GM19240 (cell line): ENCODE results near the gene NEUROG2.

Experiments
- DNase-seq: peaks from one replicate; pipeline ENCODE4 v3.0.0; 2011; ENCODE audit warnings: low spot score; ENCODE audit not compliant: insufficient read length

NEUROG2 gene

GRCh38 chr4:112521123-112522023, 5.4 kb upstream of the NEUROG2 start:
- no peak for DNase-seq

DNA sequence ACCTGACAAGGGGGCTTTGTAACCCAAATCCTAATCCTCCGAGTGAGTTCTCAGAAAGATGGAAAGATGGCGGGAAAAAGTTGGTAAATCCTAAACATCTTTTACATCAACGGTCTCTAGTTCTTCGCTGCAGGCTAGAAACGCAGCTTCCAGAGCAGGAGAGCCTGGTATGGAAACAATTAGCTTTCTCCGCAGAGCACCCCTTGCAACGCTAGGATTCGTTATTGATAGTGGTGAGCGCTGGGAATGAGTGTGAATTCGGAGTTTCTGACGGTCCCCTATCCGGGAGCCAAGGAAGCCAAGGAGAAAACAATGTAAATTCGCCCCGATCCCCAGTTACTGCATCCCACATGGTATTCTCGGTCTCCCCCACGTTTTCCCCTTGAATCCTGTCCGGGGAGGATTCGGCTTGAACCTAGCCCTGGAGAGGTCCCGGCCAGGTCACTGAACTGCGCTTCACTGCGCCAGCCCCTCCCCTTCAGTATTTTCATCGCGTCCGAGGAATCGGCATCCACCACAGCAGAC, 4.7 kb upstream of the NEUROG2 start:
- DNase-seq: no peak

GRCh38 chr4:112519689-112520597, 4.0 kb upstream of the NEUROG2 start:
- no peak for DNase-seq

DNA sequence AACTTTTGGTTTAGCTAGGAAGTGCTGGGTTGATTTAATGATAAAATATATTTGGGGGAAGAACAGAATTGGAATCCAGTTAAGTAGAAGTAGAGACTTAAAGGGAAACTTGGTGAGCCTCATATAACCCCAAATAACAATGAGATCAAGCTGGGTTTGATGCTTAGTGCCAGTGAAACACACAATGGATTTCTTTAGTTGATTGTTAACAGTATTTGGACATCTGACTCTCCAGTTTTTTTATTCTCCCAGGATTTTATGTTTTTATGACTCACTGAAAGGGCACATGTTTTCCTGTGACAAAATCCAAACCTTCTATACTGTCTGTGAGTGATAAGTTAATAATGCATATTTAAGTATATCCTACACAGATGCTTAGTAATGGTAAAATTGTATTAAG, 2.7 kb upstream of the NEUROG2 start:
- DNase-seq: no peak

- DNase-seq: no peak
Observed at GRCh38 chr4:112517911-112518310, 1.9 kb upstream of the NEUROG2 start.

- no peak for DNase-seq
Observed at GRCh38 chr4:112517067-112517634, 1.2 kb upstream of the NEUROG2 start.

DNA sequence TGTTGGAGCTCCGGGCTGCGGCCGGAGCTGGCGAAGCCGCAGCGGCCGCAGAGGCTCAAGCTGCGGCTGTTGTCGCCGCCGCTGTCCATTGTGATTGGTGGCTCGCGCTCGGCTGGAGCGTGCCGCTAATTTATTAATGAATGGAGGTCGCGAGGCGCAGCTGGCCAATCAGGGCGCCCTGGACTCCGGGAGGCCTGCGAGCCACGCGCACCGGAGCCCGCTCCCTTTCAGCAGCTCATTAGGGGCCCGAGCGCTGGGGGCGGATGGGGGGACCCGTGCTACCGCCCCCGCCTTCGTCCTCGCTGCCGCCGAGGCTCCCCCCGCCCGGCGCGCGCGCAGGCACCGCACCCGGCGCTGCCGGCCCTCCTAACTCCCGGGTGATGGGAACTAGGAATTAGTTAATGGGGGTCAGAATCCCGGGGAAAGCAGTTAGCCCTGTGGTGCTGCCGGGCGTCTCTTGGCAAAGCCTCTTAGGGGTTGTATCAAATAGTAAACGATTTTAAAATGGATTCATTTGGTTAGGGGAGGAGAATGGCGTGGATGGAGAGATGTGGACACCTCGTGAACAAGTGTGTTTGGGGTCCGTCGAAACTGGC, 589 bp upstream of the NEUROG2 start:
- DNase-seq: no peak

DNA sequence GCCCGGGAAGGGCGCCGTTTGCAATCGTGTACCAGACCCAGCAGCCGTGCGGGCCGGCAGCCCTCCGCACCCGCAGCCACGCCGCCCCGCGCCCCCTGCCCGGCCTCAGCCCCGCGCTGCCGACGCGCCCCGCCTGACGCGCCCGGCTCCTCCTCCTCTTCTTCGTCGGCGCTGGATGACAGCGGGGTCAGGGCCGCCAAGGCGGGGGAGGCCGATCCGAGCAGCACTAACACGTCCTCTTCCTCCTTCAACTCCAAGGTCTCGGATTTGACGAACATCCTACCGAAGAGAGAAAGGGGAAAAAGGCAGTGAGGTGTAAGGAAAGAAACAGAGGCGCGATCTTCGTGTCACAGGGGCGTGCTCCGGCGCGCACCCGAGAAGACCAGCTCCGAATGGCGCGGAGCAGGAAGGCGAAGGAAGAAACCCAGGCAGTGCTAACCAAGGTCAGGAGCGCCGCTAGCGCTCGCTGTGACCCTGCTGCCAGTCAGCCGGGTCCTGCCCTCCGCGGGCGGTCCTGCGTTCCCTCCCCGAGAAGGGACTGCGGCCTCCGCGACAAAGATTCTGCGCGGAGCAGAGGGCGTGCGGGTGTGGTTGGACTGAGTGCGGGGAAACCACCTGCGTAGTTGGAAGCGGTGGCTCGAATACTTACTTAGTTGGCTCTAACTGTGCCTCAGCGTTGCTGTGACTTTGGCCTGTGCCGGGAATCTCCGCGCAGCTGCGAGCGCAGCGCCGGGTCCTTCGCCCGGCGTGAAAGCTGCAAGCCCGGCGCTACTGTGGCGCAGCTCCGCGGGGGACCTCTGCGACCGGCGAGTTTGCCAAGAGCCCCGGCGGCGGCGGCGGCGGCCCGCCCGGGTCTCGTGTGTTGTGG, 548 bp downstream of the NEUROG2 start:
- DNase-seq: no peak

GRCh38 chr4:112514647-112515197, 1.3 kb downstream of the NEUROG2 start:
- no peak for DNase-seq

DNA sequence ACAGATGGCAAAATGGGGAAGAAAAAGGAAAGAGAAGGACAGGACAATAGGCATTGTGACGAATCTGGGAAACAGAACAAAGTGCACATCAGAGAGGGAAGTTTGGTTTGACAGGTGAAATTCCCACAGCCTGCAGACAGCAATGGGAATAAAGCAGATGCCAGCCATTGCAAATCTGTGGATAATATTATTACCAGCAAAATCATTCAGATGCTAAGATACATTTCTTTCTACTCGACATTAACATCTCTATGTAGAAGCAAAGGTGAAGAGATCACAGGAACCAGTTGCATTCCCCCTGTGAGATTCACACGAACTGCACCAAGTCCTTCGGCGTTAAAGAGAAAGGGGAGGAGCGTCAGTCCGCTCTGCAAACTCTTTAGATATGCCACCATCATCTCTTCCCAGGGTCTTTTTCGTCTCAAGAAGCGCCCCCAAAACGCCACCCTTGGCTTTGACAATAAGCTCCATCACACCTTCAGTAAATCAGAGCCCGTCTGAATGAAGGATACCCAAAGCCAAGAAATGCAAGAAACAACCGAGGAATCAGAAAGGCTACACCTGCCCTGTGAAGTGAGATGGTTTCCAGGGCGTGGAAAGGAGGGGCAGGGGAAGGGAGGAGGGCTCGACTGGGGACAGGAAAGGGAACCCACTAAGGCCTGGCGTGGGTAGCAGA, 1.9 kb downstream of the NEUROG2 start:
- DNase-seq: no peak

GRCh38 chr4:112511803-112512118, 4.2 kb downstream of the NEUROG2 start:
- DNase-seq: no peak

- no peak for DNase-seq
Observed at GRCh38 chr4:112511093-112511802, 4.7 kb downstream of the NEUROG2 start.

DNA sequence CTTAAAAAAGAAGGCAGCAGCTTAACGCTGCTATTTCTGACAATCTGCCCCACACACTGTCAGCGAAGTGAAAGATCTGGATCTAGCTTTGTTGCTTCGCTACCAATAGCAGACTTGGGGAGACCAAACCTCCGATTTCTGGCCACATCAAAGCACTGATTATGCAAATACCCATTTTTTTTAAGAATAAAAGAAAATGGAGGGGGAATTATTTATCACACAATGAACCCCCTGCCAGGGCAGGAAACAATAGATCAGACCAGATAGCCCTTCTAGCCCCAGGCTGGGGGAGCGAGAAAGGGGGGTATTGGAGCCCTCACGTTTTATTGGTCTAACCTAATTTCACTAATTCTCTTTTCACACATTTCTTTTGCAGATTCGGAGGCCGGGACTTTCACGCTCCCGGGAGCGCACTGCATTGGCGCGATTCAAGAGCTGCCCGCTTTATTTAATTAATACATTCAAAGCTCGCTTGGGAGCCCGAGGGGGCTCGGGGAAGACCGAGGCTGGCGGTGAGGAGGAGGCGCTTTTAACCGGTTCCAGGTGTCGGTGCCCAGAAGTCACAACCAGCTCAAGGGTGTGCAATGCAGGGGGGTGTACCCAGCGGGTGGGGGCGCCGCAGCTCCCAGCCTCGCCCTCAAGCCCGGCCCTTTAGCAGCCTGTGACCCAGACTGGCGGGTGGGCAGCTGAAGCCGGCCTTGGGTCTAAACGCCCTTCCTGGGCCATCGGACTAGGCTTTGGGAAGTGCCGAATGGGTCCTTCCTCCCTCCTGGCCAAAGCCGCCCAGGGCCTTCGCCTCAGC, 5.5 kb downstream of the NEUROG2 start:
- no peak for DNase-seq

- DNase-seq: no peak
Observed at GRCh38 chr4:112509243-112510141, 6.5 kb downstream of the NEUROG2 start.

GRCh38 chr4:112508356-112508755, 7.6 kb downstream of the NEUROG2 start:
- no peak for DNase-seq

GRCh38 chr4:112504807-112505206, 11.2 kb downstream of the NEUROG2 start:
- no peak for DNase-seq

DNA sequence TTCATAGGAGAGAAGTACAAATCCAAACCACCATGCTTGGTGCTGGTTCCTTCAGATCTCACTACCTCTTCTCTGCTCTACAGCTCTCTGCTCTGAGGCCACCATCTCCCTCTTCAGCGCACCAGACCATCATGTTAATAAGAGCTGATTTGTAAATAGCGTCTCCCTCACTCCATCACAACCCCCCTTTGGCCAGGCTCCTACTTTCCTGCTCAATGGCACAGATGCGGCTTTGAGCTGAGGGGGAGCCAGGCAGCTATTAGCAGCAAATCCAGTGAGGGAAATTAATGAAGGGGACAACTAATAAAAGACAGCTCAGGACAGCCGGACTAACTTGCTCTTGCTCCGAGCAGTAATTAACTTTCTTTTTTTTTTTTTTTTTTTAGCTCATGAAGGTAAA, 13.1 kb downstream of the NEUROG2 start:
- no peak for DNase-seq
